ENCODE measurements around the gene FCER2. TPM values are rescaled to one million over a fixed set of nuclear protein-coding genes. Genes with fewer than 3 reads are reported as not detected.

FCER2 gene
- total RNA-seq, 1 donor from 2014 or later: not detected

- no peak for TF ChIP-seq CTCF (IDR thresholded peaks at IDR 0.05; ENCODE audit: insufficient read depth, low read length, poor library complexity, severe bottlenecking)
- DNase-seq (ENCODE audit: low read depth): no peak
- H3K4me3 ChIP-seq (ENCODE audit: low read depth, low read length): no peak overlapping the region
Measured at GRCh38 chr19:7740682-7741054, 38.7 kb upstream of the FCER2 start.

GRCh38 chr19:7739801-7740681, 38.1 kb upstream of the FCER2 start:
- no peak for DNase-seq (ENCODE audit: low read depth)
- peaks cover 3% of the 10 kb centered on the region for H3K27me3 ChIP-seq (ENCODE audit: control insufficient read depth, insufficient read depth, low read length)
- no peak overlapping the region for H3K4me3 ChIP-seq (ENCODE audit: low read depth, low read length)
- H3K36me3 ChIP-seq (ENCODE audit: control insufficient read depth, insufficient read depth, low read length): no peaks in the 10 kb centered on the region
- no peak for TF ChIP-seq CTCF (IDR thresholded peaks at IDR 0.05; ENCODE audit: insufficient read depth, low read length, poor library complexity, severe bottlenecking)

More at GRCh38 chr19:7740682-7741054, 38.7 kb upstream of the FCER2 start:
- H3K27me3 ChIP-seq (ENCODE audit: control insufficient read depth, insufficient read depth, low read length): peaks cover 2% of the 10 kb centered on the region
- H3K36me3 ChIP-seq (ENCODE audit: control insufficient read depth, insufficient read depth, low read length): no peaks in the 10 kb centered on the region

- no peak for TF ChIP-seq CTCF (IDR thresholded peaks at IDR 0.05; ENCODE audit: insufficient read depth, low read length, poor library complexity, severe bottlenecking)
- H3K27me3 ChIP-seq (ENCODE audit: control insufficient read depth, insufficient read depth, low read length): peaks cover 6% of the 10 kb centered on the region
- H3K36me3 ChIP-seq (ENCODE audit: control insufficient read depth, insufficient read depth, low read length): no peaks in the 10 kb centered on the region
- H3K4me3 ChIP-seq (ENCODE audit: low read depth, low read length): no peak overlapping the region
- no peak for DNase-seq (ENCODE audit: low read depth)
Measured at GRCh38 chr19:7739211-7739755, 37.4 kb upstream of the FCER2 start.

GRCh38 chr19:7738023-7738422, 36.1 kb upstream of the FCER2 start:
- H3K27me3 ChIP-seq (ENCODE audit: control insufficient read depth, insufficient read depth, low read length): peaks cover 6% of the 10 kb centered on the region
- no peak overlapping the region for H3K4me3 ChIP-seq (ENCODE audit: low read depth, low read length)
- no peak for TF ChIP-seq CTCF (IDR thresholded peaks at IDR 0.05; ENCODE audit: insufficient read depth, low read length, poor library complexity, severe bottlenecking)
- H3K36me3 ChIP-seq (ENCODE audit: control insufficient read depth, insufficient read depth, low read length): no peaks in the 10 kb centered on the region
- DNase-seq (ENCODE audit: low read depth): no peak

- DNase-seq (ENCODE audit: low read depth): no peak
- Histone ChIP-seq H3K4me3 (ENCODE audit: low read depth, low read length) (no peak overlapping the region), H3K27me3 (ENCODE audit: control insufficient read depth, insufficient read depth, low read length) (peaks cover 9% of the 10 kb centered on the region), H3K36me3 (ENCODE audit: control insufficient read depth, insufficient read depth, low read length) (no peaks in the 10 kb centered on the region)
- TF ChIP-seq CTCF (IDR thresholded peaks at IDR 0.05; ENCODE audit: insufficient read depth, low read length, poor library complexity, severe bottlenecking): no peak
Measured at GRCh38 chr19:7737215-7737614, 35.3 kb upstream of the FCER2 start.

Data from kidney epithelial cell (primary cell).